RCC 7860 (cell line): ENCODE data around the gene CBLB.
A peak's percentile ranks its signal among the peaks of the same experiment; 100 is the strongest.

Source experiments
- DNase-seq: peaks from one replicate; pipeline ENCODE4 v3.0.0-alpha.2; 2015; ENCODE audit warnings: low spot score
- FAIRE-seq: peaks from 2 replicates; lab custom pipeline; 2012; peaks lifted over from hg19 to GRCh38; lab: Jason Lieb, UNC

CBLB gene

DNA sequence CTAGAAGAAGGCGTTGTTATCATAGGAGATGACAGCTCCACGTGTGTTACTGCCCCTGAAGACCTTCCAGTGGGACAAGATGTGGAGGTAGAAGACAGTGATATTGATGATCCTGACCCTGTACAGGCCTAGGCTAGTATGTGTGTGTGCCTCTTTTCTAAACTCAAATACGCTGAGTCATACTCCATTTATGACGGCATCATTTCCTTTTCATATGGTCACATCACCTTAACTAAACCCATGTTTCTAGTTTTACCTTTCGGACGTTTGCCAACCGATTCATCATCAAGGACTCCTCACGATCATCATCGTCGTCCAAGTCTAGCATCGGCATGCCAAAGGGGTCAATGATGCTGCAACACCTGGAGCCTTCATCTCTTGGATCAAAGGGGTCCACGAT lies 149.0 kb downstream of the CBLB start:
- FAIRE-seq, result no peak
- no peak for DNase-seq

DNA sequence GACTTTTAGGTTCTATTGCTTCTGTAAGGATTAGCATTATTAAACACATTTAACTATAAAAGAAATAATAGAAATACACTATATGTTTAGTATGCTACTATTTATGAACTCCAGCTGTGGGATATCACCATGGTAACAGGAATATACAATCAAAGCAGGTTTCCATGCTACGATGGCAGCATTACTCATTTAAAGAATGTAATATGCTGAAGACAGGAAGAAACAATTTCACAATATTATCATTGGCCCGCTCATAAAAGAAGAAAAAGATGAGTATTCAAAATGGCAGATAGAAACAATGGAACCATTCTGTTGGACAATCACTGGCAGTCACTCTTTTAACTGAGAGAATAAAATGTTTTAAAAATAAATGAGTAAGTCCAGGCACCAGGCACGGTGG lies 153.4 kb downstream of the CBLB start:
- DNase-seq (no peak), FAIRE-seq (no peak)

DNA sequence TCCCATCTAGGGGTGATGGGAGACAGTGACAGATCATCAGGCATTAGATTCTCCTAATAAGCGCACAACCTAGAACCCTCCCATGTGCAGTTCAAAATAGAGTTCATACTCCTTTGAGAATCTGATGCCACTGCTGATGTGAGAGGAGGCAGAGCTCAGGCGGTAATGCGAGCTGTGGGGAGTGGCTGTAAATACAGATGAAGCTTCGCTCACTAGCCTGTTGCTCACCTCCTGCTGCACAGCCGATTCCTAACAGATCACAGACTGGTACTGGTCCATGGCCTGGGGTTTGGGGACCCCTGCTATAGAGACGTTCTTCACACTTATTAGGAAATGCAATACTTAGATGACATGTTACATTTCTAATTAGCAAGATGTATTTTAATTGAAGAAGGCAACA lies 154.4 kb downstream of the CBLB start:
- no peak for FAIRE-seq
- no peak for DNase-seq

GRCh38 chr3:105708980-105709379 lies 159.8 kb downstream of the CBLB start:
- FAIRE-seq (no peak), DNase-seq (no peak)

DNA sequence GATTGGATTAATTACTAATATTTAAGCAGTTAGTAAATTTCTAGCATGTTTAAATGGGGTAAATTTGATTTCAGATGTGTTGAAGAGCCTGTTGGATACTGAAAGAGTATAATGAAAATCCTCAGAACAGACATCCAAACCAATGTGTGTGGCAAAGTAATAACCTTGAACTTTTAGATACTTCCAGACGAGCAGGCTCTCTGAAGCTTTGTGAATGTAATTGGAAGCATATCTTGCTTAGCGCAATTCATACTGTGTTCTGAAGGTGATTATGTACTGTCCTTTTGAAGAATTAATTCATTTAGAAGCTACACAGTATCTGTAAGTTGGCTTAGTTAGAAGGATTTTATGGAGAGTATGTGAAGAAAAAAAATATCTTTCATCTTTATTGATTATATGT lies 161.8 kb downstream of the CBLB start:
- DNase-seq (no peak), FAIRE-seq (no peak)

DNA sequence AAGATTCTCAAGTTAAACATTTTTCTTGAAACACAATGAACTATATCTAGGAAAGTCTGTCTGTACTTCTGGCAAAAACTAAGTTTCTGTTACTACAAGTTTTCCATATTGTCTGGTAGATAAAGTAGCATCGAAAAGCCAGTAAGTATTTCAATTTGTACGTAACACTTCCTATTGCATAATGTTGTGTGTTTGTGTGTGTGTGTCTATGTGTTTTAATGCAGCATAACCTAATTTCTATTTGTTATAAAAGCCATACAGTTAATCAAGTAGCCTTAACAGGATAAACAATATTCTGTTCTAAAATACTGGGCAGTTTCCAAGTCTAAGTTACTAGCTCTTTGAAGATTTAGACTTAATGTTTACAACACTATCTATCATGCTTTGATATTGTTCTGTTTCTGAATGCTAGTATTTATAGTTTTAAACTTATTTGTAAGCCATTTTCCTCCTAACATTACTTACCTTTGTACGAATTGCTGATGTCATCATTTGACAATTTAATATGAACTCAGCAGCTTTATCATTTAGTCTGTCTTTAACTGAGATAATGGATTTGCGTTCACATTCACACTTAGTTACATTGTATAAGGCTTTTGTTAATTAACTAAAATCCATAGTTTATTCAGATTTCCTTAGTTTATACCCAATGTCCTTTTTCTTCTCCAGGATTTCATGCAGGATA lies 163.9 kb downstream of the CBLB start:
- FAIRE-seq, result no peak
- no peak for DNase-seq

GRCh38 chr3:105700575-105700974 lies 168.2 kb downstream of the CBLB start:
- FAIRE-seq (no peak), DNase-seq (no peak)

GRCh38 chr3:105691633-105692032 lies 177.2 kb downstream of the CBLB start:
- DNase-seq (no peak), FAIRE-seq (no peak)

DNA sequence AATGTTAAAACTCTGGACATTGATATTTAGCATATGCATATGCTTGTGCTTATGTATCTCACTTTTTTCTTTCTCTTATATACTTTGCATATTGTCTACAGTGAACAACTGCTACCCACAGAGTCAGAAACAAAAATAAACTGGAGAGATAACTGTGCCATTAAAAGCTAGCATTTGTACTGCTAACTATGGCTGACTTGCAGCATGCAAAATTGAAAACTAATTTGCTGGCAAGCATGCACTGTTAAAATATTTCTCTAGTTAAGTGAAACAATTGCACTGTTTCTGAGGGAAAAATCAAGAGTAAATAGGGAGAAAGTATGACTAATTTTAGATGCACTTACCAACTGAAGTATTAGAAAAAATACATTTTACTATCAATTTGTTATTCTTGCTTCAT lies 177.8 kb downstream of the CBLB start:
- DNase-seq (no peak), FAIRE-seq (no peak)

DNA sequence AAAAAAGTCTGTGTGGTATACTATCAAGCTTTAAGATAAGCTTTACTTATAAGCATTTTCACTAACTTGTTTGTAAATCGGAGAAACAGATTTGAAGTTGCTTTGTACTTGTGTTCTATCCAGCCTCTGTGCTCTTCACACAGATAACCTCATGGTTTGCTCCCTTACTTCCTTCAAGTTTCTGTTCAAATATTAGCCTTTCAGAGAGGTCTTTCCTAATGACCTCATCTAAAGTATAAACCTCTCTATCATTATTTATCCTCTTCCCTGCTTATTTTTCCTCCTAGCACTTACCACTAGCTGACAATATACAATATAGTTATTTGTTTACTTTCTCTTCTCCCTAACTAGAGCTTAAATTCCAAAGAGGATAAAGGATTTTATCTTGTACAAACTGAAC lies 180.0 kb downstream of the CBLB start:
- DNase-seq, result no peak
- FAIRE-seq, result no peak

DNA sequence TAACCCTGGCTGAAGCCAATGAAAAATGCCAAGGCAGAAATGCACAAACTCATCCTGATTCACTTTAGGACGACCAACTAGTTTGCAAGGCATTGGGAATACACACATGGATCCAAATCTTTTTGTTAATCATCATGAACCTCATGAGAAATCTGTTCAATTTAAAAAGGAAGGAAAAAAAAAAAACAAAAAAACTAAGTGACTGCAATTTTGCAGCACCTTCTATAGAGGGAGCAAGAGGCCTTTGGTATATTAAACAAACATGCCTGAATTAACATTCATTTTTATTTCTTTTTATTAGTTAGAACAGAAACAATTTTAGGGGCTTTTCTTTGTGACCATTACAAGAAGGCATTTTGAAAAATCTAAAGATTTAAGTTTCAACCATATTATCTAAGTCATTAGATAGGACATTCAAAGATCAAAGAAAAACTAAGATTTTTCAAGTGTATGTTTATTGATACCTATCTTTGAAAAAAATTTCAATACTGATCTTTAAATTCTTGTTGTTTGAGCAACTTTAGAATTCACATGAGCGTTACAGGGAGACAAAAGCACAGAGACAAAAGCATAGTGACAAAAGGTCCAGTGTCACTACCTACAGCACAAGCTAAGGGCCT lies 182.4 kb downstream of the CBLB start:
- FAIRE-seq (peak; percentile 88), DNase-seq (peak; percentile 26)

DNA sequence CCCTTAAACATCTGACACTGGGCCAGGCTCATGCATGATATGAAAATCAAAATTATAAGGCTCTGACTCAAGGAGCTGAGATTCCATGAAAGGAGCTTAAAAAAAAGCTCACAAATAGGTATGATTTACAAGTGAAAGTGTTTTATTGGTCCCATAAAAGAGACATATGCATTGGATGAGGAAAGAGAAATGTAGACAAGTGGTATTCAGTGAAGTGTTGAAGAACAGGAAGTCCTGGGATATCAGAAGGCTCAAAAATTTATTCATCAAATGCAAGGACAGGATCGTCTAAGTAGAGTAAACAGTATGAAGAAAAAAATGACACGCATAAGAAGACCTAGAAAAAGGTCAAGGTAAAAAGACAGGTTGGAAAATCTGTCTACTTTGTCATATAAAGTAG lies 188.9 kb downstream of the CBLB start:
- FAIRE-seq (no peak), DNase-seq (no peak)

GRCh38 chr3:105678017-105678416 lies 190.8 kb downstream of the CBLB start:
- no peak for FAIRE-seq
- no peak for DNase-seq

DNA sequence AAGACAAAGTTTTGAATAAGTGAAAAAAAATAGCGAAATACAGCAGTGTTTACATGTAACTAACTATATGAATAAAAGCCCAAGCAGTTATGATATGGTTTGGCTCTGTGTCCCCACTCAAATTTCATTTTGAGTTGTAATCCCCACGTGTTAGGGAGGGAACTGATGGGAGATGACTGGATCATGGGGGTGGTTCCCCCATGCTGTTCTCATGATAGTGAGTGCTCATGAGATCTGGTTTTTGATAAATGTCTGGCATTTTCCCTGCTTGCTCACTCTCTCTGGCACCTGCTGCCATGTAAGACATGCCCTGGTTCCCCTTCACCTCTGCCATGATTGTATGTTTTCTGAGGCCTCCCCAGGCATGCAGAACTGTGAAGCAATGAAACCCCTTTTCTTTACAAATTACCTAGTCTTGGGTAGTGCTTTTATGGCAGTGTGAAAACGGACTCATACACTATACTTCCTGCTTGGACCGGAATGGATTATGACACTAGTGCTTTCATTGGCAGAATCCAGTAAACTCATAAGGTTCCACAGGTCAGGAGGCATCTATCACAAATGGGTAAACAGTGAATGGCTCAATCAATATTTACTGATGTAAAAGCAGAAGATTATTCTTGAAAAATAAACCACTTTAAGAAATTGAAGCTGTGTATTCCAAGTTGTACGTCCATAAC lies 192.1 kb downstream of the CBLB start:
- no peak for FAIRE-seq
- no peak for DNase-seq

GRCh38 chr3:105674437-105675065 lies 194.3 kb downstream of the CBLB start:
- no peak for FAIRE-seq
- no peak for DNase-seq

- DNase-seq, result no peak
- no peak for FAIRE-seq
Observed at GRCh38 chr3:105672996-105673395, 195.8 kb downstream of the CBLB start.

GRCh38 chr3:105662306-105662705 lies 206.5 kb downstream of the CBLB start:
- DNase-seq, result no peak
- no peak for FAIRE-seq

DNA sequence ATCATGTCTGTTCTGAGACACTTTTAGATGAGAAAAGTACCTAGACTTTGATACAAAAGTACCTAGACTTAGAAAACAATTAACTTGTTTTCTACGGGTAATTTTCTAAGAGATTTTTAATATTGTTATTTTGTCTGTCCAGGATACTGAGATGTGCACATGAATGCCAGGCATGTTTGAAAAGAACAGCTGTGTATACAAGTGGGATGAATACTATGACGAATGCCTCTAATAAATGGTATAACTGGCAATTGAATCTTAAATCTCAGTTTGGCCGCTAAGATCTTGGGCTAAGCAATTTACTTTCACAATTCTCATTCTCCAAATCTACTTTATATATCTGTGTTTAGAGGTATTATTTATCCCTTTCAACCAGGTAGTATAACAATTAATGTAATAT lies 207.4 kb downstream of the CBLB start:
- FAIRE-seq, result no peak
- DNase-seq, result no peak

- FAIRE-seq (no peak), DNase-seq (no peak)
Observed at GRCh38 chr3:105656651-105657504, 211.9 kb downstream of the CBLB start.

DNA sequence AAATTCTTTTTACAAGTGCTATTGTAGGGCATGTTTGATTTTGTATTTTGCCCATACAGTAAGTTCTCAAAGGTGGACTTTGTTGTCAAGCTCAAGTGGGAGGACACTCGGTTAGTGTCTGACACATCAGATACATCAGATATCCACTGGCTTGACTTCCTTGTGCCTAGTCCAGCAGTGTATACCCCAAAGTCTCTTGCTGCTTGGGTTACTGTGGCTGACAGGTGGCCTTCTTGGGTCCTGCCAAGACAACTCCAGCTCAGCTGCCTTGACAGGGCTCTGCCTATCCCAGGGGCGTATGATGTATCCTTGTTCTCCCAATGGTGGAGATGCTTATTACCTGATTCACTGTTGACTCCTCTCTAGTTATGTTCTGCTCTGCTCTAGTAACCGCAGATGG lies 214.9 kb downstream of the CBLB start:
- DNase-seq, result no peak
- no peak for FAIRE-seq

GRCh38 chr3:105653166-105653565 lies 215.6 kb downstream of the CBLB start:
- DNase-seq, result no peak
- no peak for FAIRE-seq
